Fibroblast of gingiva (primary cell): ENCODE results near the gene CFL1.
A peak's percentile ranks its signal among the peaks of the same experiment; 100 is the strongest.

Source experiments
- DNase-seq: peaks from one replicate; pipeline ENCODE4 v3.0.0-alpha.2; 2011; ENCODE audit warnings: low read depth

CFL1 gene

GRCh38 chr11:65887723-65888162, 29.8 kb upstream of the CFL1 start:
- no peak for DNase-seq

- DNase-seq, result no peak
These were observed 29.1 kb upstream of the CFL1 start for GRCh38 chr11:65886826-65887722.

- no peak for DNase-seq
These were observed 28.0 kb upstream of the CFL1 start for GRCh38 chr11:65885808-65886536.

GRCh38 chr11:65885231-65885630, 27.3 kb upstream of the CFL1 start:
- DNase-seq, result no peak

- DNase-seq, result peak; percentile 65
These were observed 26.7 kb upstream of the CFL1 start for GRCh38 chr11:65884716-65885092.

- no peak for DNase-seq
These were observed 26.1 kb upstream of the CFL1 start for GRCh38 chr11:65883786-65884715.

GRCh38 chr11:65883058-65883761, 25.2 kb upstream of the CFL1 start:
- DNase-seq, result no peak

GRCh38 chr11:65882120-65883057, 24.4 kb upstream of the CFL1 start:
- DNase-seq, result no peak

- DNase-seq, result no peak
These were observed 23.0 kb upstream of the CFL1 start for GRCh38 chr11:65880844-65881421.

GRCh38 chr11:65880027-65880426, 22.0 kb upstream of the CFL1 start:
- DNase-seq, result no peak

- DNase-seq, result no peak
These were observed 21.6 kb upstream of the CFL1 start, which contains the start of gene CTSW for GRCh38 chr11:65879617-65880016. CTSW (plus strand) TSS chr11:65879837; CDS start chr11:65879855, 18 bp downstream.

GRCh38 chr11:65873318-65874156, 15.6 kb upstream of the CFL1 start:
- peak; percentile 91 for DNase-seq

GRCh38 chr11:65872586-65873317, 14.8 kb upstream of the CFL1 start, which contains the start of gene EFEMP2:
EFEMP2 (minus strand) TSS chr11:65872800; CDS start chr11:65872354, 446 bp downstream.
- peak; percentile 53 for DNase-seq

- no peak for DNase-seq
These were observed 14.0 kb upstream of the CFL1 start for GRCh38 chr11:65871811-65872548.

GRCh38 chr11:65870706-65871681, 13.0 kb upstream of the CFL1 start:
- no peak for DNase-seq

- no peak for DNase-seq
These were observed 12.3 kb upstream of the CFL1 start for GRCh38 chr11:65870307-65870658.
